DMS153 (cell line): Measurements from ENCODE around the gene GPR18.

ENCODE experiments used
- DNase-seq: peaks from one replicate; lab custom pipeline; 2025; lab: John Stamatoyannopoulos, UW

The GPR18 gene

DNA sequence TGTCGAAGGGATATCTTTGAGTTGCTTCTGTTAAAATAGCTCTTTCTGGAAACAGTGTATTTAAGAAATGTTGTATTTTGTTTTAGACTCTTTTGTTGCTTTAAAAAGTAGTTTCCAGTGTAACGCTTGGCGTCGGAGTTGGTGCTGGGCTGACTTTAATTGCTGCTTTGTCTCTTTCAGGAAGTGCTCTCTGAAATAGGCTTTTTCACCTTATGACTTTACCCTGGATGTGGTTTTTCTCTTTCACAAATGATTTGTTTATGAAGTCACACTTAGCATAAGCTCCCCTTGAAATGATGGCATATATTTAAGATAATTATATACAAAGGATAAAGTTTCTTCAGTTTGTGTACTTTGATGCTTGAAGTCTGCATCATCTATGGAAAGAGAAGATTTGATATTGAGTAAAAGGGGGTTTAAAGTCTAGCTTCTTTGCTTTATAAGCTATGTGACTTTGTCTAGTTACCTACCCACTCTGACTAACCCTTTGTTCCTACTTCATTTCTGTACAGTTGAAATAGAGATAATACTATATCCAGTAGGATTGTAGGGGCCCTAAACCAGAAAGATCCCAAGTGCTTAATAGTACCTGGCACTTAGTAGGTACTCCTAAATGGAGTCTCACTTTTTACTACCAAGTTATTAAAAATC is at the start of gene GPR18:
Gene GPR18 (minus strand): TSS at position 170 of the 651 bp plus-strand sequence. CDS start 2,507 bp downstream, outside the sequence.
- no peak for DNase-seq

DNA sequence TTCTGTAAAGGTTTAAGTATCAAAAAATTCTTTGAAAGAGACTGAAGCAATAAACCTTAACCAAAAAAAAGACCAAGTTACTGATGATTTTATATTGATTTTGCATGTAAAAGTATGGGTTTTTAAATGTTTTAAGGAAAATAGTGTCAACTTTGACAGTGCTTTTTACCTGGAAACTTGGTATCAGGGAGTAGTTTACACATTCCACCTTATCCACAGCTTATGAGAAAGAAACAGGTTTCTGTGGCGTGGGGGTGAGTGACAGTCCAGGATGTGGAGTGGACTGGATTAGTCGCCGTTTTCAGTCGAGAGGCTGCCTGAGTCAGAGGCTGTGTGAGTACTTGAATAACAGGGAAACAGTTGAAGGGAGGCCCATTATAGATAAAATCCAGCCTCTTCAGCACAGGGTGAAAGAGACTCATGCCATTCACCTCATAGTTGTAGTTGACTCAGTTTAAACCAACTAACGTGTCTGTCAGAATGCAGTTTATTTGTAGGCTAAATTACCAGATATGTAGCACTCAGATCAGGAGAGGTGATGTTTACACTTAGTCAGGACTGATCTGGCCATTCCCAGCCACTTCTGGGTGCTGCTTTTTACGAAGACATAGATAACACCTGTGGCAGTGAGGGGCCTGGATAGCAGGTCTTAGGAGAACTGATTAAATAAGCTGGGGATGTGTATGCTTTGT is 49.6 kb upstream of the GPR18 start:
- DNase-seq, result peak; percentile 40

- DNase-seq, result no peak
Measured at GRCh38 chr13:99307247-99307646, 49.1 kb upstream of the GPR18 start, which contains the start of gene GPR183. Gene GPR183, minus strand, starts transcription at chr13:99307399. Its CDS starts 11,254 bp downstream, at chr13:99296145.

DNA sequence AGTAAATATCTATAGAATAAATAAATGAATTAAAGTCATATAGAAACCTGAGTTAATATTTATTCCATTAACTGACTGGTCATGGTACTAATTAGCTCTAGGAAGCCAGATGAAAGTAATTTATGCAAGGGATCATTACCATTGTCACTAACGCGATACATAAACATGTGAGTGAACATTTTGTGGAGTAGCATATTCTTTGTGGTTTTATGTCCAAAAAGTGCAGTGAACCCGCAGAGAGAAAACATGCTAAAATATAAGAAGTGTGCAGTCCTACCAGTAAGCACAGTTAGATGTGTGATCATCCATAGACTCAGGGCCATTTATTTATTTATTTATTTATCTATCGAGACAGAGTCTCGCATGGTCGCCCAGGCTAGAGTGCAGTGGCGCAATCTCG is 47.4 kb upstream of the GPR18 start:
- DNase-seq, result no peak

DNA sequence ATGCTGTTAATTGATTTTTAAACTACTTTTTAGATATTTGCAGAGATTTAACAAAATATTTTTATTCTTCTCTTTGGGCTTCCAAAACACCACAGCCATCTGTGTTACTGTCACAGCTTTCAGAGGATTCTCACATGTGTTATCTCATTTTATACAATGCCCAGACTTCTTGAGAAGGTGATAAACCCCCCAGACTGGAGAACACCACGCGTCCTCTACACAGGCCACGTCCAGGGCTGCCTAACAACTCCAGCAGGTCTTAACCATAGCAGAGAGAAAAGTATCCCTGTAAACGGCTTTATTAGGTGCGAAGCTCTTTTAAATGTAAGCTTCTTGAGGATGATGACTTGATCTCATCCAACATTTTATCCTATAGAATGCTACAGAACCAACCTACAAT is 47.0 kb upstream of the GPR18 start:
- DNase-seq, result no peak

GRCh38 chr13:99304541-99304940 is 46.4 kb upstream of the GPR18 start:
- no peak for DNase-seq

DNA sequence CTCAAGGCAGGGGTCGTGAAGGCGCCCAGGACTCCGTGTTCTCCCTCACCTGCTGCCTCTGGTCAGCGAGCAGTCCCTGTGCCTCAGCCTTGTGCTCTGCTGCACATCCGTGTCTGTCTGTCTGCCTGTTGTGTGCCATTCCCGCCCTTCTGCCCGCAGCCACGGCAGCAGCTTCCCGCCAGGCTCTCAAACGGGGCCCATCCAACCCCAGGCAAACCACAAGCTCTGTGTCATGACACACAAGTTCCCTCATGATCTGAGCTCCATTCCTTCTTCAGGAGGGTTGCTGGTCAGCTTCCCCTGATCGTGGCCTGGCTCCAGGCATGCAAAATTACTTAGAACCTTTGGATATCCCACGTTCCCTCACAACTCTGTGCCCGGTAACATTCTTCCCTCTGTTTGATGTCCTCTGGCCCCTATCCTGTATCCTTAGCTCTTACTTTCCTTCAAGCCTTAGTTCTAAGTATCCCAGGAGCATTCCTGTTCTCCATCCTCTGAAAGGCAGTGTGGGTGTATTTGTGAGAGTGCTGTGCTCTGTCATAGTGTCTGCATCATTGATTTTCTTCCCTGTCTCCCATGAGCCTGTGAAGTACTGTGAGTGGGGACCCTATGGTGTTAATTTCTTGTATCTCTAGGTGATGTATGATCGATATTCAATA is 45.8 kb upstream of the GPR18 start:
- no peak for DNase-seq

DNA sequence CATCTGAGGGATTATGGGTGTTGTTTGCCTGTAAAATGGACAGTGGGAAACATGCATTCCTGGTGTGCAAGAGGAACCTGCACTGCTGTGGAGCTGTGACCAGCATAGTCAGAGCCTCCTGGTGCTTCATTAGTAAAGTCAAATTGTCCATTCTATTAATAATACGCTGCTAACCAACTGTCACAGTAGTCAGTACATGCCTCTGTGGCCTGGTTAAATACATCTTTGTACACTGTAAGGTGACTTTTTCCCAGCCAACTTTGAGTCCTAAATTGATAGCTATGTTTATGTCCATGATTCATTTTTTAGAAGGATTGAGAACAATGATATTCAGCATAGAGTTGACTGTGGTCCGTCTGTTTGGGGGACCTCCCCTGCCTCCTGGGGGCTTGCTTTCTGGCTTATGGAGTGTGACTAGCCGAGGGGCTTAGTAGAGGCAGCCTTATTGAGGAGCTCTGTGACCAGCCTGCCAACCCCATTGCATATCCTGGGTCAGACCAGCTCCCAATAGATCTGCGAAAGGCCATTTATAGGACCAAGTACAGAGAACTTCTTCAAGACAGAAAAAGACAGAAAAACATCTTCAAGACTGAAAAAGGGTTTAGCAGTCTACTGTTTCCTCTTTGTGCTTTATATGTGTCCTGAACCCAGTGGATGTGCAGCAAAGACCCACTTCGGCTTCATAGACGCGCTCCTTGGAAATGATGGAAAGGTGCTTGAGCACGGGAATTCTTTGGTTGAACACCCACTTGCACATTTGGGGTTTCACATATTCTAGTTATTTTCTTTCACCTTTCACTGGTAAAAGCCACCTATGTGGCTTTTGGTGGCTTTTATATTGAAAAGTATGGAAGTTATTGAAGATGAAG is 44.7 kb upstream of the GPR18 start:
- no peak for DNase-seq

- no peak for DNase-seq
Measured at GRCh38 chr13:99301913-99302636, 43.9 kb upstream of the GPR18 start.

DNA sequence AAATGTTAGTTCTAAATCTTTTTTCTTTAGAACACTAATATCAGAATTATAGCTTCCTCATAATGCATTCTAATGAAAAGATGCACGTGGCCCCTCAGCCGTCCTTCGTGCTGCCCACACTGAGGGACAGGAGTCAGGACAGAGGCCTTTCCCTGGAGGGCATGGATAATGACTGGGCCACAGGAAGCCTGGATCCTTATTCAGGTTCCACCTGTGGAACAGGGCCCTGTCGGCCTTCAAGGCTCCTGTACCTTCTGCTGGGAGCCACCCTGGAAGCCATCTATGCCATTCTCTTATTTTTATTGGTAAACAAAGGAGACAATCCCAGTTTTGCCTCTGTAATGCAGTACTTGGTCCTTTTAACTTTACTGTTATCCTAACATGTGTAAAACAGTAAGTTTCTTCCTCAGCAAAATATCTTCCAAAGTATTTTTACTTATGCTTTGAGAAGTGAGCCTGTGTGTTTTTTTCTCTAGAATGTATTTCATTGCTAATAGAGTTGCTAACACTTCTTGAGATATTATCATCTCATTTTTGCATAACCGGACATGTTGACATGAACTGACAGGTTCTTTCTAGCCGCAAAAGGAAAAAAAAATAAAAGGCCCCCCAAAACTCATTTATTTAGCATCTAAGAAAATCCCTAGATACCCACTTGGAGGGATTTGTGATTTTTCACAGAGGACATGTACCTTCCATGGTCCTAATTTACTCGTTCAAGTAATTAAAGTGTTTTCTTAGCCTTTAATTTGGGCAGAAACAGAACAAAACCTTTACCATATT is 43.1 kb upstream of the GPR18 start:
- no peak for DNase-seq

- no peak for DNase-seq
Measured at GRCh38 chr13:99299920-99300341, 41.8 kb upstream of the GPR18 start.

GRCh38 chr13:99299256-99299919 is 41.2 kb upstream of the GPR18 start:
- DNase-seq, result no peak

DNA sequence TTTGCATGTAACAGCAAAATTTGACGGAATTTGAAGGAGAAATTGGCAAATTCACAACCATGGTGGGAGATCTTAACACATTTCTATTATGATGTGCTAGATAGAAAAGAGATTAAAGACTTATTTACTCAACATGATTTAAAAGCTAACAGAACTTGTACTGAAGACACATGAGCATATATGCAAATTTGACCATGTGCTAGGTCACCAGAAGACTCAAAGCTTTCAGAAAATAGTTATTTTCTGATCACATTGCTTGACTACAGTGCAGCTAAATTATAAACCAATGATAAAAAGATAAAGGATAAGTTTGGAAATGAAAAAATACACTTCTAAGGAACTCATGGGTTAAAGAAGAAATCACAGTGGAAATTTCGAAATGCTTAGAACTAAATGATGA is 39.9 kb upstream of the GPR18 start:
- no peak for DNase-seq

- no peak for DNase-seq
Measured at GRCh38 chr13:99297331-99297730, 39.2 kb upstream of the GPR18 start.

DNA sequence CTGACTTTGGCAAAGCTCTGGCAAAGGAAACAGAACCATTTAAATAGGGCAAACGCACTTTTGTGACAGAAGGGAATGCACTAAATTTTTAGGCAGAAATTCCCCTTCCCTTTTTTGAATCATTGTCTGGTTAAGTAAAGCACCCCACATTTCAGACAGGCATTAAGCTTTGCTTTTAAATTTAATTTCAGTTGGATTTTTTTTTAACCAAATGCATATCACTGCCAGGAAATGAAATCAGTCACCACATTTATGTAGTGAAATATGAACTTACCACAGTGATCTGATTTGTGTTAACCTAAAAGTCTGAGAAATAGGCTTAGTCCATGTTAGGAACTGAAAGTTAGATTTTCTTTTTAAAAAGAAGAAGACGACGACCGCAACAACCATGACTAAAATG is 38.2 kb upstream of the GPR18 start:
- no peak for DNase-seq

GRCh38 chr13:99295488-99296252 is 37.5 kb upstream of the GPR18 start:
- no peak for DNase-seq

DNA sequence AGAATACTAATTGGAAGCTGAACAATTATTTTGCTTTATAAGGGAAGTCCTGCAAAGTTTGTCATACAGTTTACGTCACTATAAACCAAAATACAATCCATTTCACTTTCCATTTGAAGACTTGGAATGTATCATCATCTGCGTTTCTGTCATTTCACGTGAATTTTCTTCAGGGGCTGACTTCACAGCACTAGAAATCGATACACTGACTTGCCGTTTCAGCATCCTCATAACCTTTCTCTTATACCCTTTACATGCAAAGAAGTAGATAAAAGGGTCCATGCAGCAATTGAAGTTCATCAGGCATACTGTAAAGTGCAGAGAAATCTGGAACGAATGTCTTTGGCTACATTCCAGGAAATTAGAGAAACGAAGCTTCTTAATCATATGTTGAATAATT is 36.8 kb upstream of the GPR18 start:
- DNase-seq, result no peak

- no peak for DNase-seq
Measured at GRCh38 chr13:99294198-99294597, 36.0 kb upstream of the GPR18 start.

- DNase-seq, result no peak
Measured at GRCh38 chr13:99293178-99293577, 35.0 kb upstream of the GPR18 start.
